HG02884 (cell line): ENCODE data around the gene LHFPL3.

Source experiments
- ATAC-seq: cut with Tn5 transposase; IDR thresholded peaks from one replicate; pipeline ENCODE4 v1.9.1; 2021; ENCODE audit warnings: mild to moderate bottlenecking, moderate library complexity; ENCODE audit not compliant: unreplicated experiment

The LHFPL3 gene

DNA sequence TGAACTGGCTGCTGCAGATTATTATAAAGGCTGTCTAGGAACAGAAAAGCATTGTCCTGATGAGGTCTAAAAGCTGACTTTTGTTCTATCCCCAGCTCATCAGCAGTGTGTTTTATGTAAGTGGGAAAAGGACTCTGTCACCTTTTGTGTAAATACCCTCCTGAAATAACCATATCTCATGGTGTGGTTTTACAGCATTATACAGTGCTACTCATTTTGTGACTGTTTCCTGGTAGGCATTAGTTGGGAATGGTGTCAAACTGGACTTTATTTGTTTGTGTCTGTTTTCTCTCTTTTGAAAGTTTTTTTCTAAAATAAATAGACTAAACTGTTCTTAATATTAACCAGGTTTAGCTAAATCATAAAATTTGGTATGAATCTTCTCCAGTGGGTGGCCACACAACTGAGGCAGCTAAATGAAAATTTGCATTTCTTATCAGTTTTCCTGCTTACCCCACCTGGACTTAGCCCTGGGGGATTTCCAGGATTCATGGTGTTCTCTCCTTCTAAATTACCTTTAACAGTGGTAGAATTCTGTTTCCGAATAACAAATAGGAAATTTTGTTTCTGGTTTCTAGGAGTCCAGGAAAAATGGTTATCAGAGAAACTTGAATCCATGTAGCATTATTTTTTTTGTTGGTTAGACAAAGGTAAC is 140.9 kb downstream of the LHFPL3 start:
- ATAC-seq: no peak

DNA sequence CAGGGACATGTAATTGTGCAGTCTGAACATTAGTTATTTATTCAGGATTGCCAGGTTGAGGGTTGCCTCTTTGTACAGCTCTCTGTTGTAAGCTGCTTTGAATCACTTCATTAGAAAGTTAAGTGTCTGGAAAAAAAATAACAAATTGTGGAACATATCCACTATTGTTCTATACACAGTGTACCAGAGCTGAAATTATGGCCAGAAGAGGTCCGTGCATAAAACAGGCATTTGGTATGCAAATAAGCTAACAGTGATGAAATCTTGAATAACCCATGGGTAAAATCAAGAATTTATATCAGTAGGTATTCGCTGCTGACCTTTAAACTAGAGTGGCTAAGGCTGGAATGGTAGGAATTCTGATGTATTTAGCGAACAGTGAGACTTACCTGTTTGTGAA is 152.1 kb downstream of the LHFPL3 start:
- no peak for ATAC-seq

DNA sequence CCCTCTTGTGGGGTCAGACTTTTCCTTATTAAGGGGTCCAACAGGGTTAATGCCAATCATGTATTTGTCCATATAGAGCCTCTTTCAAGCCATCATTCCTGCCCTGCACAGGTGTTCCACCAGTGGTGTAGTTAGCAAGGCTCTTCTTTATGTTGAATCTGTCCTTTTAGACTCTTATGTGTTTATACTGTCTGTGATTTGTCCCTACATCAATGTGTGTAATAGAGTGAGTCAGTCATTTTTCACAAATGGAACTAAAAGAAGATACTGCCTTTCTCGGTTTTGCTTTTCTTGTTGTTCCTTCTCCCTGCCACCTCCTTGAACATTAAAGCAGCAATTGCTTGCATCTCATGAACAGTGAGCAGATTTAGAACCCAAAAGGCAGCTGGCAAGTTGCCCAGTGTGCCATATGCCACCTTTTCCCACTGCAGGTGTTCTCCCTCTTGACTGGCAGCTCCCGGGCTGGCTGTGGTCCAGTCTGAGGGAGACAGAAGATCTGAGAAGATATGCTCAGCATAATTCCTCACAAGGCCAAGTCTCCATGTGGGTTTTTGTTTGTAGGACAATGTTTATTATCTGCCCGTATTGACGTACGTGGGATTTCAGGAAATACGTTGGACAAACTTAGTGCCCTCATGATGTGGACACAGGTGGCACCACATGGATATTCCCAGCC is 154.1 kb downstream of the LHFPL3 start:
- no peak for ATAC-seq

DNA sequence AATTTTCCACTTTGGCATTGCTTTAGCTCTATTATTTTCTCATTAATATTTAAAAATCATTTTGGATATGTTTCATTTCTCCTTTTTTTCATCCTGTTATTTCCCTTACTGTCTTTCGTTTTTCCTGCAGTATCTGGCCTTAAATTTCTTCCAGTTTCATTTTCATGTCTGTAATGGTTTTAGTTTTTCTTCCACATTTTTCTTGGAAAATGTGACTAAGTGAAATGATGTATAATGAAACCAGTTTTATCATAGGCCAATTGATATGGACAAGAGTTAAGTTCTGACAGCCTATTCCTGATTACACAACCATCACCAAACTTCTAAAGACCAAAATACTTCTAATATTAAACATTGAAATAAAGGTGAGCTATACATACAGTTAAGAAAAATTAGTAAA is 158.5 kb downstream of the LHFPL3 start:
- ATAC-seq: no peak

DNA sequence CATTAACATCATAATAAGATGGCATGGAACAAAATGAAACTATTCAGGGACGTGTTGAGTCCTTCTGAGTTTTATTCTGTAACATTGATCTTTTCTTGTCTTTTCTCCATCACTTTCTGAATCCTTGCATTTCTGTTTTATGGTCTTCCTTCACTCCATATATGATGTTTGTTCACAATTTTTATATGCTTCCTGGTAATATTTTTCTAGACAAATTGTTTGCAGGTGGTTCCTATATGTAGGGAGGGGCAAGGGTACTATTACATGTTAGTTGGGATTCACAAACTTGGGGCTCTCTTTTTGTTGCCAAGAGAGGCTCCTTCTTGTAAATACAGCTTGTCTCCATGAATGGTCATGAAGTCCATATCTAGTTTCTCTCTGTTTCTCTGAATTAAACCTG is 159.2 kb downstream of the LHFPL3 start:
- ATAC-seq: no peak

DNA sequence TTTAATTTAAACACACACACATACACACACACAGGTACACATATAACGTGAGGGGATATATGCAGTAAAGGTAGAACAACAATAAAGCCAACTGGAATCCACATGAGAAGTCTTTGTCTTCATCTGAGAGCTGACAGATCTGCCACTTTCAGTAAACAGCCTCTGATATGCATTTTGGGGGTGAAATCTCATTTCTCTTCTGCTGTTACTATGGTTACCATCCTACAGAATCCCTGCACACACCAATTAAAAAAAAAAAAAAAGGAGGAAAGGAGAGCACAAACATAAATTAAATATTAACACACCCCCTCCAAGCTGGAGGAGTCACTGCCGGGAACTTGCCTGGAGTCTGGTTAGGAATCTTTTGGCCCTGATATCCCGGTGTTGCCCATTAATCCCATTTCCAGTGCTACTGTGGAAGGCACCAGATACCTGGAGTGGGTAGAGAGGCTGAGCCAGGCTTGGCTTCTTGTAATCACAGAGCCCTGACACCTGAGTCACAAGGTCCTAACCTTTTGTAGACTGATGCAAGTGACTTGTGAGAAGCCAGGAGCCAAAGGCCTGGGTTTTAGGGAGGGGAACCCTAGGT is 169.1 kb downstream of the LHFPL3 start:
- no peak for ATAC-seq

DNA sequence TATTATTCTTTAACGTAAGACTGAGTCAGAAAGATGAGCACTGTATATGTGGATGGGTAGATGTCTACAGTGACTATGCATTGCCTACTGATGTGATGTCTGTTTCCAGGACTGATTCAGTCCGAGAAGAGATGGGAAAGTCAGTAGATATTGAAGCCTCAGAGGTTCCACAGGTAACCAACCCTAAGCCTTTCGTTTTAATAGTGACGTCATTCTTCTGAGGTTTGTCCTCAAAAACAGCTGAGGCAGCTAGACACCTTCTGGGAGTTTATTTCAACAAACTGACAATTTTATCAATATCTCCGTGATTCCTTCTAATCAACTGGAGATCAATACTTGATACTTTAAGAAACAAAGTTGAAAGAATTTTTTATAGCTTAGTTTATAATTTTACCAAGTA is 171.6 kb downstream of the LHFPL3 start:
- ATAC-seq: no peak

DNA sequence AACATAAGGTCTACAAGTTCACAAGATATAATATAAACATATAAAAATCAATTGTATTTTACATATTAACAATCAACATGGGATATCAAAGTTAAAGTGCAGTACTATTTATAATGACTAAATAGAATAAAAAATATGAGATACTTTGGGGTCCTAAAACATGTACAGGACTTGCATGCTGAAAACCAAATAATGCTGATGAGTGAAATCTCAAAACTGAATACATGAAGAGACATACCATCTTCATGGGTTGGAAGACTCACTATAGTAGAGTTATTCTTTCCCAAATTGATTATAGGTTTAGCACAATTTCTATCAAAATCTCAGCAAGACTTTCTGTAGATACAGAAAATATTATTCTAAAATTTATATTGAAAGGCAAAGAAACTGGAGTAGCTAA is 181.5 kb downstream of the LHFPL3 start:
- no peak for ATAC-seq

DNA sequence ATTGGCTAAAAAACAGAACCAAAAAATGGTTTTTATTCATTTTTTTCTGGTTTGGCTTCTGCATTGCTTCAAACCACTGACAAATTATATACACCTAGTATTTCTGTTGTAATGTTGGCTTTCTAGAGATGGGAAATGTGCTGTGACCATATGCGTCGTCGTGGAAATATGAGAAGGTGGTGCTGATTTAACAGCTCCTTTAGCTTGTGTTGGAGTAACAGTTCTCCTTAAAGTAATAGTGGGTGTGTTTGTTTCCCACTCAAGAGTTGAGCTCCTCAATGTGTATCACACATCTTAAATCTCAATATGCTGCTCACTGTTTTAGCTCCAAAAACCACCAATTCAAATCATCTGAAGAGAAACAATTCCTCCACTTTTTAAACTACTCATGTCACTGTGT is 196.4 kb downstream of the LHFPL3 start:
- no peak for ATAC-seq

DNA sequence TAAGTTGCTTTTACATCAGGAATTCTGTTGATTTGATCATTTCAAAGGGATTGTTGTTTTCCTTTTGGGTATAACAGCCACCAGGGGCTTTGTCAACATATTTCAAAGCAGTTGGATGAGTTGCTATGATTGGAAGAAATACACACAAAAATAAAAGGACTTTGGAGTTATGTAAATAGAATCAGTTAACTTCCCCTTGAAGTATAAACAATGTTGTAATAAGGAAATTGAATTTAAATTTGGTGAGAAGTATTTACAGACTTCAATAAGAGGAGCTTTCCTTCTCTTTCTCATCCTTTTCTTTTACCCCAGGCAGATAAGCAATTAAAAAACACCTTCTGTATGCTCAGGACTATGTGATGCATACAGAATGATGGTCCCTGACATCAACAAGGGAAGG is 199.7 kb downstream of the LHFPL3 start:
- no peak for ATAC-seq

DNA sequence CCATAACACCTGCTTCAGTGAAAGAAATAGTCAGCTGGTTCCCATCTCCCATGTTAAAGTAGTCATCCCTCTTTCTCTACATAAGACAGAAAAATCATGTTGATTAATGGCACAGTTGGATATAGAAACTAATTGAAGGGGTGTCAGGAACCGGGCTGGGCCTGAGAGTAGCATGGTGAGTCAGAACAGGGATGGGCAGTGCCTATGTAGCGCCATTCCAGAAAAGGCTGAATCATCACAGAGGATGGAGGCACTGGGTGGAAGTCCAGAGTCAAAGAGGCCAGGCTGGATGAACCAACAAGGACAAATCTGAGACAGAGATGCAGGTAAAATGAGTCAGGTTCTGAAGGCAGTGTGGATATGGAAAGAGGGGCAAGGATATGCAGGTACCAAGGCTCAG is 201.2 kb downstream of the LHFPL3 start:
- ATAC-seq: no peak

DNA sequence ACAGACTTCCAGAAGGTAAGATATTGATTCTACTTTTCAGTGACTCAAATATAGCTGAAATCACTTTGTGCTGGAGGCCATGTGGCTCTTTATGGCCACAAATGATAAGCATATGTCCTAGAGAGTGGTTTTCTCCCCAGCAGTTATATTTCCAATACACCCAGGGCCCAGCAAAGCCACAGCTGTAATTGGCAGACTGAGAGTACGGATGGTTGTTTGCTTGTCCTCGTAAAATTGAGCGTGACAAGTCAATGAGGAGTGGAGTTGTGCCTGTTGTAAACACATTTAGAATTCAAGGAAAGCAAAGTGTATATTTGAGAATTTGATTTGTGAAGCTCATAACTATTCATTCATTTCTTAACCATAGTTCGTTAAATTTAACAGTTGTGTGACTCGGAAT is 201.8 kb downstream of the LHFPL3 start:
- no peak for ATAC-seq

DNA sequence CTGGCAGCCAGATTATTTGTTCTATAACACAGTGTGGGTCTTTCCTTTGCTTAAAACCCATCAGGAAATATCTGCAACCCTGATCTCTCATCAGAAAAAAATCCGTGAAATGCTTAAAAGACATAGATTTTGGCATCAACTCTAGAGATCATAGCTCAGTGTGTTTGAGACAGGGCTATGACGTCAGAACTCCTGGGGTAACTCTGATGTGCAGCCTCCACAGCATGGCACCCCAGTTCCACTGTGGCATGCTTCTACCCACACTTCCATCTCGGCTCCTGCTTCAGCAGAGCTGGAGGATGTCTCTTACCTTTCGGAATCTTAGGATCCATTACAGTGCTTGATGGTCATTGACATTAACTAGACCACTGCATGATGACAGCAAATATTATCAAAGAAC is 205.7 kb downstream of the LHFPL3 start:
- no peak for ATAC-seq

DNA sequence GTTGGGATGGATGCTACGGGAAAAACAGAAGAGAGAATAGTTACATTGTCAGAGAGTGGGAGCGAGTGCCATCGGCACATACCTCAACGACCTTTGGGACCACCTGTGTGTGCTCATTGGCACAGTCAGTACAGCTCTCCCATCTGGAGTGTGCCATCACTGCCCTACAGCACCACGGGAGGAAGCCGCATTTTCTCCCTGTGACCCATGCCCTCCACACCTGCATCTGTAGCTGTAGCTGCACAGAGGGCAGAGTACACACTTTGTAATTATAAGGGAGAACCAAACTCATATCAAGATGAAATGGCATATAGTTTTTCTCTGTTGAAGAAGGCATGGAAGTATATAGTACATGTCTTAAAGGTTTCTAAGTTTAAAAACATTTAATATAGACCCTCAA is 207.4 kb downstream of the LHFPL3 start:
- no peak for ATAC-seq

DNA sequence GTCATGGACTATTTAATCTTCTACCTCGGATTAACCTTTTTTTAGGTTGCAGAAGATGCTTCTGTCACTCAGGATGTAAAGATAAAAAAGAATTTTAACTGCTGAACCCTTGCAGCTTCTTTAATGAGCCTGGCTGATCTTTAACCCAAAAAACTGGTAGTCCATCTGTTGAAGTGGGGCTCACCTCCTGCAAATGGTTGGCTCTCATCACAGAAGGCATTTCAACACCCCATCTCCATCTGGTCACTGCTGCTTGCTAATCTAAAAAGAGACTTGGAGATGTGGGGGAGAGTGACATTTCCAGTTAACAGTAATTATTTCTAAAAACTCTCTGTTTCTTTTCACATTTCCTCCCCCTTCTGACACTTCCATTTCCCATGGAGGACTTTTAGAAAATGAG is 208.6 kb downstream of the LHFPL3 start:
- ATAC-seq: no peak

DNA sequence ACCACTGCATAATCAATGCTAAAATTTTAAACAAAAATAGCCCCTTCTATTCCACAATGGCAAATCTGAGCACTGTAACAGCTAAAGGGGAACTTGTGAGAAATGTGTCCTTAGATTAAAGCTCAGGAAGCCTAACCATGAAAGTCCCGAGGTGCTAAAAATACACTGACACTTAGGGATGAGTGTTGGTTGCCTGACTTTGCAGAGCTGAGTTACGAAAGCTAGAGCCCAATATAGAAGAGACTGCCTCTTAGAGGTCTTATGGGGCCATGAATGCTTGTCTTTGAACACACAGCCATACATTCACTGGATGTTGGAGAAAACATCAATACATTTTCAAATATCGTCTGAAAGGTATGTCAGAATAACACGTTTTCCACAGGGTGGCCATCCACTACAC is 209.7 kb downstream of the LHFPL3 start:
- no peak for ATAC-seq

DNA sequence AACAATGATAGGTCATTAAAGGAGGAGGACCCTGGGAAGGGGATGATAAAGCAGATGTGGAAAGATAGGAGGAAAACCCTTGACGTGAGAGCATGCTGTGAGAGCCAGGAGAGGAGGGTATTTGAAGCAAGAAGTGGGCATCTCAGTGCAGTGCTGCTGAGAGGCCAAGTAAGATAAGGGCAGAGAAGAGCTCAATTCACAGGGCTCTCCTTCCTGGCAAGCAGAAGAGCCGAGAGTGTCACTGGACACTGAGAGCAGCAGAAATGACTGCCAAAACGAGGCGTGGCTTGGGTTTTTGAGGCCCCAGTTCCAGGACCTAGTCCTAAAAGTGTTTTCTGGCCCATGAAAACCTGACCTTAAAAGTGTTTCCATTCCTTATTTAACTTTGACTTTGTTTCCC is 213.5 kb downstream of the LHFPL3 start:
- ATAC-seq: no peak

DNA sequence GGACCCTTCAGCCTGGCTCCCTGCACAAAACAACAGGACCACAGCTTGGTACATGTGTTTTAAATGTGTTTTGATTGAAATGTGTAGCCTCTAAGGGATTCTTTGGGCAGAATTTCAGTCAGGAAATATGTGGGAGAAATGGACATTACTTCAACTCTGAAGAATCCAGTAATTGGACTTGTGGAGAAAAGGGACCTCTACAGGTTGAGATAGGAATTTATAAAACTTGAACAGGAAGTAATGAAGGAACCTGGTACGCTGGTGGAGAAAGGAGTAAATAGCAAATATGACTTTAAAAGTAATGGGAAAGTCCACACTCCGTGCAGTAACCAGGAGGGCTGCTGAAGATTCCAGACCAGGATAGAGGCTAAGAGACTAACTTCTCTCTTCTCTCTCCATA is 220.5 kb downstream of the LHFPL3 start:
- ATAC-seq: no peak

DNA sequence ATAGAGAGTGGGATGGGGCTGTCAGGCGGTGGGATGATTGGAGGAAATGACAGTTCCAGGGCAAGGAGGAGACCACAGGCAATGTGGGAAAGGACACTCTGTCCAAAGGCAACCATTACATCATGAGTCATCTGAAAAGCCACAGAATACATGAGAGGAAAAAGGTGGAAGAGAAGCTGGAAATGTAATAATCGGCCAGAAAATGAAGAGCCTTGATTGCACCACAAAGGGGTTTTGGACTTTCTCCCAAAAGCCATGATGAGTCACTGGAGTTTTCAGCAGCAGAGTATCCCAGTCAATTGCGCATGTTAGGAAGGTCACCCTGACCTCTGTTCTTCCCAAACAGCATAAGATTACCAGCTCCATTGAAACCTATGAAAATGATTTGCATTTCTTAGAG is 222.0 kb downstream of the LHFPL3 start:
- no peak for ATAC-seq

DNA sequence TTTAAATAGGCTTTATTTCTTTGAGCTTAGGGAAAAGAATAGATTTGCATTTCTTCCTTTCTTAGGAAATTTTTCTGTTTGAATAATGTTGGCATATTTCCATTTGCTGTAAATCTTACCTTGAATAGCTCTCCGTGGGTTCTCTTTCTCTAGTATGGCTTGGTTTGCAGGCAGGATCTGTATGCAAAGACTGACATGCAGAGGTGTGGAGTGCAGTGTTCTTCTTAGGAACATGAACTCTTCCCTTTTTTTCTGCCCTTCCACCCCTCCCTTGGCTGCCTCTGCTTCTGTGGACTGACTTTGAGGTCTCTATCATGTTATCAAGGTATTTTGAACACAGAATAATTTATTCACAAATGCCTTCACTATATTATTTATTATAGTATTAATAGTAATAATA is 222.8 kb downstream of the LHFPL3 start:
- ATAC-seq: no peak

DNA sequence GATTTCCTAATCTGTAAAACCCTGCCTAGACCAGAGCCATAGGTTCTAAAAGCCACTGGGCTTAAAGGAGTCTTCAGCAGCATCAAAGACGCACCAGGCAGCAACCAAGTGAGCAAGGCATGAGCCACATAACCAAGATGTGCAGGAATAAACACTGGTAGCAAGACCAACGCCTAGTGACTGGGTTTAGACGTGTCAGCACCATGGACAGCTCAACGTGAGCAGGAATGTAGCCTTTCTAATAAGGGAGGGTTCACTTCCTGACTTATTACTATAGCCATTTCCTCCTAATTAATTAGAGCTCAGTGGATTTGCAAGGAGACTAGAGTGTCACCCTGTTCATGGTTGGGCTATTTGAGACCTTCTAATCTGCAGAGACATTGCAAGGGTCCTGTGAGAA is 223.7 kb downstream of the LHFPL3 start:
- no peak for ATAC-seq

DNA sequence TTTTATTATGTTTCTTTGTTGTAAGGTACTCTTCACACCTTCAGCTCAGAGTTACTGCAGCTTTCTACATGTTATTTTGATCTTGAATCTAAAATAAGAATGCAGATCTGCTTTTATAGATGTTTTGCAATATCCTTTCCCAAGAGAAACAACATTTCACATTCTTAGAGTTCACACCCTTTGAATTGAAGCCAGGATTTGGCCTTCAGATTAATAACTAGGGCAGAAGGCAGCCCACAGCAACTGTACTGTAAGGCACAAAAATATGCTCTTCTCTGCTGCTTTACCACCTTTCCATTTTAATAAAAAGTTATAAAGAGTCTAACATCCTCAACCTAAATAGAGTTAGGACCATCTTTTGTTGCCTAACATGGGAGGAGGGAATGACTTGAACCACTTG is 224.7 kb downstream of the LHFPL3 start:
- no peak for ATAC-seq
